Urinary bladder (tissue), 4 donors: ENCODE results near the gene DTNBP1. TPM values are rescaled to one million over a fixed set of nuclear protein-coding genes. Genes with fewer than 3 reads are reported as not detected.

Experiments
- DNase-seq: peaks from one replicate; pipeline ENCODE4 v3.0.0-alpha.2; 2015; ENCODE audit errors: extremely low spot score
- H3K27ac ChIP-seq: one replicate; pipeline ENCODE4 v1.5.1; 2013; ENCODE audit warnings: low read depth, mild to moderate bottlenecking, moderate library complexity
- H3K36me3 ChIP-seq: one replicate; pipeline ENCODE4 v1.6.1; 2013; ENCODE audit warnings: mild to moderate bottlenecking, moderate library complexity; ENCODE audit not compliant: insufficient read depth
- H3K4me1 ChIP-seq: one replicate; pipeline ENCODE4 v1.6.1; 2013; ENCODE audit warnings: mild to moderate bottlenecking, moderate library complexity; ENCODE audit not compliant: insufficient read depth
- H3K4me3 ChIP-seq: one replicate; pipeline ENCODE4 v1.5.1; 2013; ENCODE audit warnings: low read depth, low read length
- WGBS: extraction: QIAGEN DNeasy Blood & Tissue Kit; methylation state at CpG from one replicate; pipeline ENCODE4 v1.1.7; 2013; 5-methylcytosine and 5-hydroxymethylcytosine counted together
- polyA plus RNA-seq: library from polyadenylated mRNA; stranded (reverse); fragments of 200-250 nt; gene quantifications from one replicate; pipeline ENCODE4 v1.2.3, GENCODE V29; 2013
- total RNA-seq: library from RNA; depleted of rRNA; stranded (reverse); fragments of >200 nt; gene quantifications from one replicate; pipeline ENCODE4 v1.2.3, GENCODE V29; 2014
- donor health status: healthy with polysubstance abuse.
- donor health status: healthy.

The DTNBP1 gene
- total and polyA plus RNA-seq, 2 donors = 5.0 to 23.3 TPM

- WGBS = 96% methylated on average over 1 of the region's 1 CpG
- Histone ChIP-seq H3K4me1 (no peaks in the 10 kb centered on the region), H3K27ac (no peak overlapping the region), H3K4me3 (no peak overlapping the region), H3K36me3 (no peaks in the 10 kb centered on the region)
- no peak for DNase-seq
Measured at GRCh38 chr6:15606347-15606746, 56.5 kb downstream of the DTNBP1 start.

GRCh38 chr6:15604843-15605242, 58.0 kb downstream of the DTNBP1 start:
- H3K36me3 ChIP-seq = no peaks in the 10 kb centered on the region
- 96% methylated on average over 2 of the region's 2 CpGs for WGBS
- H3K4me1 ChIP-seq = peaks cover 1% of the 10 kb centered on the region
- DNase-seq = no peak
- H3K27ac ChIP-seq = no peak overlapping the region
- no peak overlapping the region for H3K4me3 ChIP-seq

- H3K4me3 ChIP-seq = no peak overlapping the region
- 71% methylated on average over 3 of the region's 3 CpGs for WGBS
- no peaks in the 10 kb centered on the region for H3K36me3 ChIP-seq
Measured at GRCh38 chr6:15602154-15602553, 60.7 kb downstream of the DTNBP1 start.

GRCh38 chr6:15598273-15598798, 64.5 kb downstream of the DTNBP1 start:
- no peaks in the 10 kb centered on the region for H3K36me3 ChIP-seq
- no peak overlapping the region for H3K4me3 ChIP-seq
- peaks cover 1% of the 10 kb centered on the region for H3K4me1 ChIP-seq
- H3K27ac ChIP-seq = no peak overlapping the region
- no peak for DNase-seq
- WGBS = 94% methylated on average over 1 of the region's 1 CpG

More at GRCh38 chr6:15602154-15602553, 60.7 kb downstream of the DTNBP1 start:
- DNase-seq = no peak
- Histone ChIP-seq H3K4me1 (peaks cover 1% of the 10 kb centered on the region), H3K27ac (no peak overlapping the region)

GRCh38 chr6:15596186-15596896, 66.5 kb downstream of the DTNBP1 start:
- WGBS = 93% methylated on average over 9 of the region's 9 CpGs
- Histone ChIP-seq H3K36me3 (no peaks in the 10 kb centered on the region), H3K27ac (no peak overlapping the region), H3K4me3 (no peak overlapping the region), H3K4me1 (peaks cover 3% of the 10 kb centered on the region)
- DNase-seq = no peak

GRCh38 chr6:15595461-15596173, 67.2 kb downstream of the DTNBP1 start:
- no peak for DNase-seq
- no peak overlapping the region for H3K4me3 ChIP-seq
- peaks cover 2% of the 10 kb centered on the region for H3K4me1 ChIP-seq
- no peaks in the 10 kb centered on the region for H3K36me3 ChIP-seq
- H3K27ac ChIP-seq = no peak overlapping the region
- 72% methylated on average over 7 of the region's 7 CpGs for WGBS

GRCh38 chr6:15594512-15595259, 68.1 kb downstream of the DTNBP1 start:
- DNase-seq = no peak
- Histone ChIP-seq H3K27ac (no peak overlapping the region), H3K4me1 (peaks cover 2% of the 10 kb centered on the region), H3K36me3 (no peaks in the 10 kb centered on the region), H3K4me3 (no peak overlapping the region)
- 95% methylated on average over 7 of the region's 7 CpGs for WGBS

- Histone ChIP-seq H3K4me1 (peaks cover 2% of the 10 kb centered on the region), H3K4me3 (no peak overlapping the region), H3K36me3 (no peaks in the 10 kb centered on the region), H3K27ac (no peak overlapping the region)
- DNase-seq = no peak
- WGBS = 59% methylated on average over 2 of the region's 2 CpGs
Measured at GRCh38 chr6:15593798-15594197, 69.0 kb downstream of the DTNBP1 start.

- H3K36me3 ChIP-seq = no peaks in the 10 kb centered on the region
- no peak overlapping the region for H3K27ac ChIP-seq
- no peak for DNase-seq
- no peak overlapping the region for H3K4me3 ChIP-seq
- H3K4me1 ChIP-seq = peaks cover 2% of the 10 kb centered on the region
- WGBS = 87% methylated on average over 2 of the region's 2 CpGs
Measured at GRCh38 chr6:15592610-15593009, 70.2 kb downstream of the DTNBP1 start.

GRCh38 chr6:15588971-15589634, 73.7 kb downstream of the DTNBP1 start:
- no peaks in the 10 kb centered on the region for H3K36me3 ChIP-seq
- no peak for DNase-seq
- no peak overlapping the region for H3K4me3 ChIP-seq
- H3K27ac ChIP-seq = no peak overlapping the region
- H3K4me1 ChIP-seq = peaks cover 2% of the 10 kb centered on the region
- 83% methylated on average over 3 of the region's 3 CpGs for WGBS

GRCh38 chr6:15586503-15586902, 76.3 kb downstream of the DTNBP1 start:
- no peak for DNase-seq
- Histone ChIP-seq H3K27ac (no peak overlapping the region), H3K4me1 (no peaks in the 10 kb centered on the region), H3K4me3 (no peak overlapping the region), H3K36me3 (no peaks in the 10 kb centered on the region)

- 92% methylated on average over 2 of the region's 2 CpGs for WGBS
- Histone ChIP-seq H3K27ac (no peak overlapping the region), H3K4me1 (no peaks in the 10 kb centered on the region), H3K36me3 (no peaks in the 10 kb centered on the region), H3K4me3 (no peak overlapping the region)
- no peak for DNase-seq
Measured at GRCh38 chr6:15585760-15586214, 77.0 kb downstream of the DTNBP1 start.

- 84% methylated on average over 1 of the region's 1 CpG for WGBS
- no peaks in the 10 kb centered on the region for H3K4me1 ChIP-seq
- H3K4me3 ChIP-seq = no peak overlapping the region
- no peak overlapping the region for H3K27ac ChIP-seq
- H3K36me3 ChIP-seq = no peaks in the 10 kb centered on the region
- DNase-seq = no peak
Measured at GRCh38 chr6:15582499-15582898, 80.3 kb downstream of the DTNBP1 start.
